Measurements from ENCODE around the gene ZNF853. TPM values are rescaled to one million over a fixed set of nuclear protein-coding genes. Genes with fewer than 3 reads are reported as not detected.

Gene ZNF853
- total RNA-seq, 3 donors from 2014 or later (not counting 1 experiment from before 2014, with no cell fraction given), result 6.5 to 12.0 (median 9.7) TPM

- Mint-ChIP-seq H3K27ac (peak overlapping the region in 1 of 2 donors; percentile 54), H3K36me3 (peaks cover 7% of the 10 kb centered on the region), H3K27me3 (ENCODE audit: low read depth in 2 of 2) (peaks cover 0 to 3% of the 10 kb centered on the region in 2 donors), H3K9me3 (no peaks in the 10 kb centered on the region), H3K4me3 (peak overlapping the region; percentile 74), H3K4me1 (peaks cover 32 to 34% of the 10 kb centered on the region in 2 donors)
- WGBS (ENCODE audit: insufficient coverage), result 90% methylated on average over 20 of the region's 20 CpGs
- DNase-seq, result no peak
- ATAC-seq, result no peak
- no peaks in the 10 kb centered on the region for H3K27me3 ChIP-seq (ENCODE audit: control insufficient read depth, insufficient read depth, low read length)
- intact Hi-C loops (cut with micrococcal nuclease), result no loop called here
- no peak overlapping the region for H3K4me3 ChIP-seq (ENCODE audit: low read length)
- no peaks in the 10 kb centered on the region for H3K9me3 ChIP-seq (ENCODE audit: control insufficient read depth, insufficient read depth, low read length)
- no peak overlapping the region for H3K27ac ChIP-seq (ENCODE audit: low read length)
- peaks cover 43% of the 10 kb centered on the region for H3K4me1 ChIP-seq (ENCODE audit: control insufficient read depth, insufficient read depth, low read length)
- H3K36me3 ChIP-seq (ENCODE audit: control insufficient read depth, insufficient read depth, low read length), result peaks cover 4% of the 10 kb centered on the region
- no peak for TF ChIP-seq CTCF (IDR thresholded peaks at IDR 0.05)
Measured at GRCh38 chr7:6616854-6617643, 1.6 kb downstream of the ZNF853 start.

DNA sequence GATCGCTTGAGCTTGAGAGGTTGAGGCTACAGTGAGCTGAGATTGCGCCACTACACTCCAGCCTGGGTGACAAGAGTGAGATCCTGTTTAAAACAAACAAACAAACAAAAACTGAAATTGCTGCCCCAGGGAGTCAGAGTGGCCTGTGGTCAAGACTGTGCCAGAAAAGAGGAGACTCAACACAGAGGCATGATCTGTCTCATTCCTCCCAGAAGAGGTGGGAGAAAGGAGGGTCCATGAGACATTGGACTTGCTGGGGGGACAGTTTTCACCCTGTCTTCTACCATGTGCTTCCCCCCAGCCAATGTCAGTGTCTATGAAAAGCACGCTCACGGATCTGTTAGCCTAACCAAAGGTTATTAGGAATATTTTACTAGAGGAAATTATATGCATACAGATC lies 3.2 kb downstream of the ZNF853 start:
- H3K4me1 ChIP-seq (ENCODE audit: control insufficient read depth, insufficient read depth, low read length), result peaks cover 51% of the 10 kb centered on the region
- no peak overlapping the region for H3K27ac ChIP-seq (ENCODE audit: low read length)
- Mint-ChIP-seq H3K9me3 (no peaks in the 10 kb centered on the region), H3K36me3 (peaks cover 7% of the 10 kb centered on the region), H3K4me1 (peaks cover 38 to 41% of the 10 kb centered on the region in 2 donors), H3K4me3 (no peak overlapping the region), H3K27me3 (ENCODE audit: low read depth in 2 of 2) (peaks cover 0 to 3% of the 10 kb centered on the region in 2 donors), H3K27ac (no peak overlapping the region)
- WGBS (ENCODE audit: insufficient coverage), result 100% methylated on average over 3 of the region's 4 CpGs
- no peak for ATAC-seq
- DNase-seq, result no peak
- intact Hi-C loops (cut with micrococcal nuclease), result no loop called here
- no peak overlapping the region for H3K4me3 ChIP-seq (ENCODE audit: low read length)
- H3K36me3 ChIP-seq (ENCODE audit: control insufficient read depth, insufficient read depth, low read length), result peaks cover 4% of the 10 kb centered on the region
- H3K9me3 ChIP-seq (ENCODE audit: control insufficient read depth, insufficient read depth, low read length), result no peaks in the 10 kb centered on the region
- no peaks in the 10 kb centered on the region for H3K27me3 ChIP-seq (ENCODE audit: control insufficient read depth, insufficient read depth, low read length)
- no peak for TF ChIP-seq CTCF (IDR thresholded peaks at IDR 0.05)

DNA sequence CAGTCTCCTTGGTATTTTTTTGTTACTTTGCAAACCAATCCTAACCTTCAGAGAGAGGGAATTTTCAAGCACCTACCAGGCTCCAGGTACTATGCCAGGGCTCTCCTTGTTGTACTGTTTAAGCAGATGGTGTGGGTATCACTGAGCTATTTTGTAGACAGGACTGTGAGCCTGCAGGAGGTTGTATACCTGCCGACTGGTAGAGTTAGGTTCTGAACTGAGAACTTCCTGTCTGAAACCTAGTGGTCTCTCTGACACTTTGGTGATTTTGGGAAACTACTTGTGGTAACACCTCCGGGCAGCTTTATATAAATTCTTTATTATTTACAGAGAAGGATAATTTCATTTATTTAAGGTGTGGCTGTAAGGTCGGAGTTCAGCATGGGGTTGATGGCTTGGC lies 4.6 kb downstream of the ZNF853 start:
- no peak for TF ChIP-seq CTCF (IDR thresholded peaks at IDR 0.05)
- Histone ChIP-seq H3K4me3 (ENCODE audit: low read length) (no peak overlapping the region), H3K27me3 (ENCODE audit: control insufficient read depth, insufficient read depth, low read length) (no peaks in the 10 kb centered on the region), H3K36me3 (ENCODE audit: control insufficient read depth, insufficient read depth, low read length) (peaks cover 4% of the 10 kb centered on the region), H3K9me3 (ENCODE audit: control insufficient read depth, insufficient read depth, low read length) (no peaks in the 10 kb centered on the region), H3K4me1 (ENCODE audit: control insufficient read depth, insufficient read depth, low read length) (peaks cover 61% of the 10 kb centered on the region), H3K27ac (ENCODE audit: low read length) (no peak overlapping the region)
- intact Hi-C loops (cut with micrococcal nuclease), result no loop called here
- Mint-ChIP-seq H3K27ac (no peak overlapping the region), H3K4me1 (peaks cover 43 to 46% of the 10 kb centered on the region in 2 donors), H3K4me3 (no peak overlapping the region), H3K36me3 (peaks cover 7% of the 10 kb centered on the region), H3K27me3 (ENCODE audit: low read depth in 2 of 2) (no peaks in the 10 kb centered on the region), H3K9me3 (no peaks in the 10 kb centered on the region)
- ATAC-seq, result no peak
- peak in 1 of 2 donors; percentile 36 for DNase-seq
- 57% methylated on average over 2 of the region's 3 CpGs for WGBS (ENCODE audit: insufficient coverage)
